HL-60 (cell line): Measurements from ENCODE around the gene ACVR2B.

ENCODE experiments used
- DNase-seq, 2 experiments: peaks; one replicate each; pipeline ENCODE4 v3.0.0-alpha.2; 2010 to 2020; ENCODE audit warnings: low read depth in 1 of 2, low spot score in 1 of 2
- H3K27ac ChIP-seq: fragments of 250-450 bp; sonication (Bioruptor Pico); replicated peaks from 2 replicates; pipeline ENCODE4 v1.5.1; 2020; ENCODE audit warnings: mild to moderate bottlenecking, moderate library complexity
- H3K27me3 ChIP-seq: fragments of 250-450 bp; sonication (Bioruptor Pico); 2 replicates; pipeline ENCODE4 v1.5.1; 2021; ENCODE audit warnings: mild to moderate bottlenecking, moderate library complexity; ENCODE audit not compliant: insufficient read depth, poor library complexity, severe bottlenecking
- H3K4me3 ChIP-seq: replicated peaks from 2 replicates; pipeline ENCODE4 v1.5.1; 2011; ENCODE audit warnings: mild to moderate bottlenecking, control low read depth, low read length; ENCODE audit not compliant: insufficient read depth
- CTCF ChIP-seq: IDR thresholded peaks from one replicate; pipeline ENCODE4 v1.5.1; 2011; ENCODE audit warnings: low read length, control low read depth, inconsistent platforms; ENCODE audit not compliant: insufficient read depth
- GABPA ChIP-seq: IDR thresholded peaks from 2 replicates; pipeline ENCODE4 v1.6.1; 2012; ENCODE audit warnings: low read depth
- POLR2AphosphoS5 ChIP-seq: IDR thresholded peaks from 2 replicates; pipeline ENCODE4 v1.6.1; 2012; ENCODE audit warnings: low read depth
- REST ChIP-seq: IDR thresholded peaks from 2 replicates; pipeline ENCODE4 v1.6.1; 2012; ENCODE audit warnings: low read depth; ENCODE audit not compliant: insufficient replicate concordance
- SPI1 ChIP-seq: IDR thresholded peaks from 2 replicates; pipeline ENCODE4 v1.6.1; 2012; ENCODE audit warnings: low read depth, mild to moderate bottlenecking, borderline replicate concordance

ACVR2B gene

GRCh38 chr3:38488949-38489348, 35.3 kb downstream of the ACVR2B start:
- no peak for TF ChIP-seq CTCF
- TF ChIP-seq POLR2AphosphoS5 = no peak
- TF ChIP-seq REST = no peak
- TF ChIP-seq SPI1 = no peak
- no peak for TF ChIP-seq GABPA
- Histone ChIP-seq H3K27ac (no peak overlapping the region), H3K4me3 (no peak overlapping the region), H3K27me3 (no peaks in the 10 kb centered on the region)
- DNase-seq = no peak

GRCh38 chr3:38489766-38490165, 36.1 kb downstream of the ACVR2B start:
- Histone ChIP-seq H3K27me3 (no peaks in the 10 kb centered on the region), H3K4me3 (no peak overlapping the region), H3K27ac (no peak overlapping the region)
- no peak for TF ChIP-seq REST
- TF ChIP-seq POLR2AphosphoS5 = no peak
- no peak for TF ChIP-seq SPI1
- no peak for TF ChIP-seq CTCF
- DNase-seq = no peak

GRCh38 chr3:38490281-38491030, 36.8 kb downstream of the ACVR2B start:
- H3K27ac ChIP-seq = no peak overlapping the region
- DNase-seq = no peak
- H3K27me3 ChIP-seq = no peaks in the 10 kb centered on the region
- TF ChIP-seq REST (no peak), POLR2AphosphoS5 (no peak), SPI1 (no peak), GABPA (no peak), CTCF (no peak)
- no peak overlapping the region for H3K4me3 ChIP-seq
